Activated naive CD4-positive, alpha-beta T cell treated with anti-CD3 and anti-CD28 coated beads, Interleukin-2, amount 50 U/mL, for 16 hours (primary cell): ENCODE results near the gene RBM39.
"Not testable (repeated sequence)": the region's sequence is repeated elsewhere in the genome, so short reads cannot be mapped to it uniquely, and the experiment has no call there.

Source experiments
- DNase-seq: peaks from one replicate; pipeline ENCODE4 v3.0.0-alpha.2; 2020

RBM39 gene

GRCh38 chr20:35741892-35742740, at the start of gene RBM39:
TSS of gene RBM39 (minus strand) at chr20:35742260. CDS start at chr20:35740874, 1,386 bp downstream.
- DNase-seq = peak; percentile 99

GRCh38 chr20:35791821-35792220, 49.8 kb upstream of the RBM39 start:
- no peak for DNase-seq

GRCh38 chr20:35791097-35791496, 49.0 kb upstream of the RBM39 start:
- no peak for DNase-seq

GRCh38 chr20:35788796-35789195, 46.7 kb upstream of the RBM39 start:
- DNase-seq = no peak

- not testable (repeated sequence) for DNase-seq
Measured at GRCh38 chr20:35785541-35785940, 43.5 kb upstream of the RBM39 start.

- not testable (repeated sequence) for DNase-seq
Measured at GRCh38 chr20:35783811-35784210, 41.8 kb upstream of the RBM39 start.

- no peak for DNase-seq
Measured at GRCh38 chr20:35776513-35777101, 34.5 kb upstream of the RBM39 start.

- no peak for DNase-seq
Measured at GRCh38 chr20:35774391-35774790, 32.3 kb upstream of the RBM39 start.

- no peak for DNase-seq
Measured at GRCh38 chr20:35773154-35773751, 31.2 kb upstream of the RBM39 start.

GRCh38 chr20:35772563-35773058, 30.6 kb upstream of the RBM39 start:
- DNase-seq = no peak

- DNase-seq = peak; percentile 100
Measured at GRCh38 chr20:35771689-35772562, 29.9 kb upstream of the RBM39 start, which contains the start of gene PHF20. TSS of gene PHF20 (plus strand) at chr20:35772015. CDS start at chr20:35801523, 29,508 bp downstream.

- DNase-seq = no peak
Measured at GRCh38 chr20:35771367-35771688, 29.3 kb upstream of the RBM39 start.

GRCh38 chr20:35768731-35769664, 26.9 kb upstream of the RBM39 start:
- peak; percentile 28 for DNase-seq

- peak; percentile 28 for DNase-seq
Measured at GRCh38 chr20:35767683-35768481, 25.8 kb upstream of the RBM39 start.

GRCh38 chr20:35766843-35767242, 24.8 kb upstream of the RBM39 start:
- no peak for DNase-seq

- not testable (repeated sequence) for DNase-seq
Measured at GRCh38 chr20:35764936-35765335, 22.9 kb upstream of the RBM39 start.

- no peak for DNase-seq
Measured at GRCh38 chr20:35762461-35762860, 20.4 kb upstream of the RBM39 start.

GRCh38 chr20:35761548-35761947, 19.5 kb upstream of the RBM39 start:
- not testable (repeated sequence) for DNase-seq

- DNase-seq = no peak
Measured at GRCh38 chr20:35757098-35757705, 15.1 kb upstream of the RBM39 start.

GRCh38 chr20:35756404-35756803, 14.3 kb upstream of the RBM39 start:
- DNase-seq = no peak
